Activated naive CD4-positive, alpha-beta T cell treated with anti-CD3 and anti-CD28 coated beads for 36 hours (primary cell): ENCODE measurements around the gene XXYLT1. TPM values are rescaled to one million over a fixed set of nuclear protein-coding genes. Genes with fewer than 3 reads are reported as not detected.
"Not testable (repeated sequence)": the region's sequence is repeated elsewhere in the genome, so short reads cannot be mapped to it uniquely, and the experiment has no call there.

ENCODE experiments used
- CTCF ChIA-PET: fragments of 350-600 bp; sonication (Branson Sonifier 250); formaldehyde crosslinking; loops from one replicate; lab custom pipeline; 2021; ENCODE audit warnings: antibody characterized with exemption; lab: Charles Lee
- DNase-seq: peaks from one replicate; pipeline ENCODE4 v3.0.0-alpha.2; 2020
- H3K27ac Mint-ChIP-seq: one replicate; pipeline ENCODE4 v1.8.0; 2021; ENCODE audit warnings: mild to moderate bottlenecking, mixed read lengths
- H3K27me3 Mint-ChIP-seq: one replicate; pipeline ENCODE4 v1.8.0; 2021; ENCODE audit warnings: low read depth, mixed read lengths
- H3K36me3 Mint-ChIP-seq: one replicate; pipeline ENCODE4 v1.8.0; 2021; ENCODE audit warnings: low read depth, mixed read lengths
- H3K4me1 Mint-ChIP-seq: one replicate; pipeline ENCODE4 v1.8.0; 2021; ENCODE audit warnings: low read depth, mixed read lengths
- H3K4me3 Mint-ChIP-seq: one replicate; pipeline ENCODE4 v1.8.0; 2021; ENCODE audit warnings: mild to moderate bottlenecking, moderate library complexity, mixed read lengths
- H3K9me3 Mint-ChIP-seq: one replicate; pipeline ENCODE4 v1.8.0; 2021; ENCODE audit warnings: mixed read lengths
- intact Hi-C: fragments of 100-400 bp; cut with micrococcal nuclease; formaldehyde crosslinking; loops from one replicate; pipeline ENCODE4 v1.15.1; 2023
- total RNA-seq, 2 experiments: library from RNA; stranded (reverse); gene quantifications; one replicate each; pipeline ENCODE4 v1.2.3, GENCODE V29; 2021

XXYLT1 gene
- total RNA-seq, 2 experiments from 2014 or later, result 1.8 to 2.5 TPM

GRCh38 chr3:195230244-195230643, 40.7 kb downstream of the XXYLT1 start:
- CTCF ChIA-PET, result no interaction called here
- Mint-ChIP-seq H3K9me3 (peaks cover 15% of the 10 kb centered on the region), H3K27ac (no peak overlapping the region), H3K4me3 (no peak overlapping the region), H3K36me3 (peaks cover 1% of the 10 kb centered on the region), H3K27me3 (no peaks in the 10 kb centered on the region), H3K4me1 (peaks cover 11% of the 10 kb centered on the region)
- DNase-seq, result no peak
- intact Hi-C loops, result no loop called here

GRCh38 chr3:195228886-195229285, 42.1 kb downstream of the XXYLT1 start:
- H3K27ac Mint-ChIP-seq, H3K36me3 Mint-ChIP-seq, DNase-seq, H3K4me3 Mint-ChIP-seq, intact Hi-C loops, CTCF ChIA-PET, H3K27me3 Mint-ChIP-seq, H3K9me3 Mint-ChIP-seq: not testable (repeated sequence)
- peaks cover 11% of the 10 kb centered on the region for H3K4me1 Mint-ChIP-seq

GRCh38 chr3:195227871-195228270, 43.1 kb downstream of the XXYLT1 start:
- DNase-seq, result no peak
- CTCF ChIA-PET, result no interaction called here
- Mint-ChIP-seq H3K36me3 (no peaks in the 10 kb centered on the region), H3K4me3 (no peak overlapping the region), H3K27ac (no peak overlapping the region), H3K9me3 (peaks cover 10% of the 10 kb centered on the region), H3K4me1 (peaks cover 11% of the 10 kb centered on the region), H3K27me3 (no peaks in the 10 kb centered on the region)
- intact Hi-C loops, result no loop called here

- Mint-ChIP-seq H3K4me1 (peaks cover 11% of the 10 kb centered on the region), H3K4me3 (no peak overlapping the region), H3K9me3 (peaks cover 4% of the 10 kb centered on the region), H3K27me3 (no peaks in the 10 kb centered on the region), H3K27ac (no peak overlapping the region), H3K36me3 (no peaks in the 10 kb centered on the region)
- no peak for DNase-seq
- intact Hi-C loops, result no loop called here
- CTCF ChIA-PET, result interaction anchor here (0.7 kb wide), 1 partner anchor 39 kb away, joined by 3 read pairs; no protein-coding TSS in a partner anchor
Measured at GRCh38 chr3:195226900-195227447, 44.0 kb downstream of the XXYLT1 start.

GRCh38 chr3:195226445-195226844, 44.5 kb downstream of the XXYLT1 start:
- H3K27me3 Mint-ChIP-seq, result no peaks in the 10 kb centered on the region
- no peak overlapping the region for H3K27ac Mint-ChIP-seq
- no peak for DNase-seq
- peaks cover 11% of the 10 kb centered on the region for H3K4me1 Mint-ChIP-seq
- intact Hi-C loops, result no loop called here
- no peaks in the 10 kb centered on the region for H3K36me3 Mint-ChIP-seq
- H3K9me3 Mint-ChIP-seq, result peaks cover 2% of the 10 kb centered on the region
- CTCF ChIA-PET, result interaction anchor here (0.7 kb wide), 2 partner anchors 39 to 78 kb away, joined by 3 read pairs; no protein-coding TSS in a partner anchor
- no peak overlapping the region for H3K4me3 Mint-ChIP-seq

GRCh38 chr3:195224980-195225580, 45.9 kb downstream of the XXYLT1 start:
- Mint-ChIP-seq H3K9me3 (peaks cover 3% of the 10 kb centered on the region), H3K4me3 (no peak overlapping the region), H3K36me3 (peaks cover 4% of the 10 kb centered on the region), H3K4me1 (peaks cover 11% of the 10 kb centered on the region), H3K27me3 (no peaks in the 10 kb centered on the region), H3K27ac (no peak overlapping the region)
- intact Hi-C loops, result no loop called here
- no peak for DNase-seq
- CTCF ChIA-PET, result no interaction called here

GRCh38 chr3:195224156-195224979, 46.6 kb downstream of the XXYLT1 start:
- H3K27ac Mint-ChIP-seq, result no peak overlapping the region

GRCh38 chr3:195221876-195222617, 48.9 kb downstream of the XXYLT1 start:
- H3K4me3 Mint-ChIP-seq, result no peak overlapping the region
- peaks cover 5% of the 10 kb centered on the region for H3K9me3 Mint-ChIP-seq
- DNase-seq, result no peak
- intact Hi-C loops, result no loop called here
- H3K27me3 Mint-ChIP-seq, result no peaks in the 10 kb centered on the region
- H3K4me1 Mint-ChIP-seq, result peaks cover 3% of the 10 kb centered on the region
- peaks cover 11% of the 10 kb centered on the region for H3K36me3 Mint-ChIP-seq
- CTCF ChIA-PET, result interaction anchor here (0.6 kb wide), 1 partner anchor 71 kb away, joined by 3 read pairs; no protein-coding TSS in a partner anchor
- no peak overlapping the region for H3K27ac Mint-ChIP-seq

More at GRCh38 chr3:195224156-195224979, 46.6 kb downstream of the XXYLT1 start:
- Mint-ChIP-seq H3K36me3 (peaks cover 8% of the 10 kb centered on the region), H3K9me3 (peaks cover 3% of the 10 kb centered on the region), H3K27me3 (no peaks in the 10 kb centered on the region), H3K4me1 (peaks cover 11% of the 10 kb centered on the region), H3K4me3 (no peak overlapping the region)
- no peak for DNase-seq
- CTCF ChIA-PET, result no interaction called here
- intact Hi-C loops, result no loop called here

GRCh38 chr3:195221015-195221853, 49.7 kb downstream of the XXYLT1 start:
- Mint-ChIP-seq H3K9me3 (peaks cover 5% of the 10 kb centered on the region), H3K27me3 (no peaks in the 10 kb centered on the region), H3K36me3 (peaks cover 11% of the 10 kb centered on the region), H3K27ac (no peak overlapping the region), H3K4me3 (no peak overlapping the region), H3K4me1 (no peaks in the 10 kb centered on the region)
- intact Hi-C loops, result no loop called here
- CTCF ChIA-PET, result interaction anchor here (0.6 kb wide), 1 partner anchor 283 kb away, joined by 4 read pairs; no protein-coding TSS in a partner anchor
- no peak for DNase-seq

- DNase-seq, result no peak
- Mint-ChIP-seq H3K4me1 (no peaks in the 10 kb centered on the region), H3K27ac (no peak overlapping the region), H3K36me3 (peaks cover 11% of the 10 kb centered on the region), H3K27me3 (no peaks in the 10 kb centered on the region), H3K4me3 (no peak overlapping the region), H3K9me3 (peaks cover 7% of the 10 kb centered on the region)
- intact Hi-C loops, result no loop called here
- CTCF ChIA-PET, result no interaction called here
Measured at GRCh38 chr3:195219351-195220230, 51.4 kb downstream of the XXYLT1 start.

- H3K9me3 Mint-ChIP-seq, H3K27me3 Mint-ChIP-seq, H3K27ac Mint-ChIP-seq, CTCF ChIA-PET, DNase-seq, H3K4me3 Mint-ChIP-seq, intact Hi-C loops, H3K4me1 Mint-ChIP-seq: not testable (repeated sequence)
- peaks cover 12% of the 10 kb centered on the region for H3K36me3 Mint-ChIP-seq
Measured at GRCh38 chr3:195218331-195218730, 52.6 kb downstream of the XXYLT1 start.
